HG02884 (cell line): ENCODE results near the gene MAD1L1.
"Not testable (repeated sequence)": the region's sequence is repeated elsewhere in the genome, so short reads cannot be mapped to it uniquely, and the experiment has no call there.

Experiments used
- ATAC-seq: cut with Tn5 transposase; IDR thresholded peaks from one replicate; pipeline ENCODE4 v1.9.1; 2021; ENCODE audit warnings: mild to moderate bottlenecking, moderate library complexity; ENCODE audit not compliant: unreplicated experiment

The MAD1L1 gene

DNA sequence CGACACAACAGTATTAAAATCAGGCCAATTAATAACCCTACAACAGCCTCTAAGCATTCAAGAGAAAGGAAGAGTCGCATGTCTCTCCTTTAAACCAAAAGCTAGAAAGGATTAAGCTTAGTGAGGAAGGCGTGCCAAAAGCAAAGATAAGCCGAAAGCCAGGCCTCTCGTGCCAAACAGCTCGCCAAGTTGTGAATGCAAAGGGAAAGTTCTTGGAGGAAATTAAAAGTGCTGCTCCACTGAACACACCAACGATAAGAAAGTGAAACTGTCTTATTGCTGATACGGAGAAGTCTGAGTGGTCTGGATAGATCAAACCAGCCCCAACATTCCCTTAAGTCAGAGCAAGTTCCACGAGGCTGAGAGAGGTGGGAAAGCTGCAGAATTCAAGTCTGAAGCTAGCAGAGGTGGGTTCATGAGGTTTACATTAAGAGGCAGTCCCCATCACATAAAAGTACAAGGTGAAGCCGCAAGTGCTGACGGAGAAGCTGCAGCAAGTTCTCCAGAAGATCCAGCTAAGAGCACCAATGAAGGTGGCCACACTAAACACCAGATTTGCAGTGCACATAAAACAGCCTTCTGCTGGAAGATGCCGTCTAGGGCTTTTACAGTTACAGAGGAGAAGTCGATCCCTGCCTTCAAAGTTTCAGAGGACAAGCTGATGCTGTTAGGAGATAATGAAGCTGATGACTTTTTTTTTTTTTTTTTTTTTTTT, 194.8 kb downstream of the MAD1L1 start:
- ATAC-seq, result no peak

DNA sequence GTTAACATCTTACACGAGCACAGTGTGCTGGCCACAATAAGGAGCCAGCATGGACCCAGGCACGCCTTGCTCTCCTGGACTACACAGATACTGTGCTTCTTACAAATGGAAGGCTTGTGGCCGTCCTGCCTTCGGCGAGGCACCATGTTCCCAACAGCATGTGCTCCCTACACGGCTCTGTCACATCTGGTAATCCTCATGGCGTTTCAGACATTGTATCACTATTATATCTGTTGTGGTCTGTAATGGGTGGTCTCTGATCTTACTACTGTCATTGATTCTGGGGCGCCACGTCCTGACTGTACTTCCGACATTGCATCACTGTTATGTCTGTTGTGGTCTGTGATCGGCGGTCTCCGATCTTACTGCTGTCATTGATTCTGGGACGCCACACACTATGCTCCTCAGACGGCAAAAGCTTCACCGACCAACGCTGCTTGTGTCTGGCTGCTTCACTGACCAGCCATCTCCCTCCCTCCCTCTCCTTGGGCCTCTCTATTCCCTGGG, 195.4 kb downstream of the MAD1L1 start:
- ATAC-seq, result no peak

DNA sequence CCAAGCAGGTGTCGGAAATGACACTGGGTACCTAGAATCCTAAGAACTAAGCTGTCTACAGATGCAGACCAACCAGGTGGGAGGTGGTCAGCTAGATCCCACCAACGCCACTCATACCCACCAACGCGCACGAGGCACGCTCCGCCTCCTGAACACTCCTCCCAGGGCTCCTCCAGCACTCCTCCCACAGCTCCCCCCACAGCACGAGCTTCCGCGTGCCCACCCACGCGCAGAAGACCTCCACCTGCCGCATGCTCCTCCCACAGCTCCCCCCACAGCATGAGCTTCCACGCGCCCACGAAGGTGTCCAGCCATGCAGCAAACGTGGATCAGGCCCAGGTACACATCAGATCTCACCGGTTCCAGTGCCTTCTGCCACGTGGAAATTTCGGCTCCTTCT, 196.0 kb downstream of the MAD1L1 start:
- ATAC-seq, result no peak

DNA sequence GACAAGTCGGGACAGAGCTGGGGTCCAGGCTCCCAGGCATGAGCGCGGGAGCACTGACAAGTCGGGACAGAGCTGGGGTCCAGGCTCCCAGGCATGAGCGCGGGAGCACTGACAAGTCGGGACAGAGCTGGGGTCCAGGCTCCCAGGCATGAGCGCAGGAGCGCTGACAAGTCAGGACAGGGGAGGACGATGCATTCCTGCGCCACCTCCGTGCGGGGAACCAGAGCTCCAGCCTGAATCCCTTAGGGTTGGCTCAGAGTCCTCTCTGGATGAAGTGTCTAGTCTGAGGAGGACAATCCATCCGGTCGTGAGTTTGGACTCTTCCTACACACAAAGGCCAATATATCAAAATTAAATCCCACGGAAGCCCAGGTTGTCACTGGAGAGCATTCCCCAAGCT, 196.5 kb downstream of the MAD1L1 start:
- not testable (repeated sequence) for ATAC-seq

DNA sequence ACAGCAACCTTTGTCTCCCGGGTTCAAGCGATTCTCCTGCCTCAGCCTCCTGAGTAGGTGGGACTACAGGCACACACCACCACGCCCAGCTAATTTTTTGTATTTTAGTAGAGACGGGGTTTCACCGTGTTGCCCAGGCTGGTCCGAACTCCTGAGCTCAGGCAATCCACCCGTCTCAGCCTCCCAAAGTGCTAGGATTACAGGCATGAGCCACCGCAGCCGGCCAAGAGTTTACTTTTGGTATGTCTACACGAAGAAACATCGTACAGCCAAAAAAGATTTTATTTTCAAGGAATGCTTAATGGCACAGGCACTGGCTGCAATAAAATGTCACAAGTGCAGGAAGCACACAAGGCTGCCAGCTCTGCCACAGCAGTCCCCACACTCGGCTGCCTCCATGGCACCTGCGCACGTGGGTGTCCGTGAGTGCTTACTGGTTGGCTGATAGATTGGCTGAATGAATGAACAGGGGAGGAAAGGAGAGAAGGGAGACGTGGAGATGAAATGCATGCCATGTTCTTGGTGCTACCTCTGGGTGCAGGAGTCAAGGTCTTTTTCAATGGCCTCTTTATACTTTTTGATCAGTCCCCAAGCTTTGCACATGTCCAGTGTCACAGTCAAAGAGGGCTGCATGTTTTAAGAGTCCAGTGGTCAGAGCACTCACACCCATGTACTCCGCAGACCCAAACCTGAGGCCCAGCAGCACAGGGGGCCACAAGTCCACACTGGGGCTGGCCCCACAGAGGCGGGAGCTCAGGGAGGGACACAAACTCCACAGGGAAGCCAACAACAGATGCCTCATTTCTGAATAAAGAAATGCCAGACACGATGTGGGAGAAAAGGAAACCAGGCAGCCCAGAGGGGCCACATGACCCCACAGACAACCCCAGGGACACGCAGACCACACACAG, 198.2 kb downstream of the MAD1L1 start:
- ATAC-seq, result no peak

DNA sequence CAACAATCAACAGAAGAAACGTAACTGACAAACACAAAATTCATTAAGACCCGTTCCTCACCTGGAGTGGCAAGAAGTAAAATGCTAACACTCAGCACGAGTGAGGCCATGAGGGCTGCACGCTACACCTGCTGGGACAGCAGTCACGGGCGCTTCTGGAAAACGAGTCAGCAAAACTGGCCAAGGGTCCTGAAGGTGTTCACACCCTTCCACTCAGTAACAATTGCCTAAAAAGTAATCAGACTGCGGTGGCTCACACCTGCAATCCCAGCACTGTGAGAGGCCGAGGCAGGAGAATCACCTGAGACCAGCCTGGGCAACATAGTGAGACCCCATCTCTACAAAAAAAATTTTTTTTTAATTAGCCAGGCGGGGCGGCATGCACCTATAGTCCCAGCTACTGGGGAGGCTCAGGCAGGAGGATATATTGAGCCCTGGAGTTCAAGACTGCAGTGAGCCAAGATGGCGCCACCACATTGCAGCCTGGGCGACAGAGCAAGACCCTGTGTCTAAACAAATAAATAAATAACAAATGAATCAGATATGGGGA, 199.1 kb downstream of the MAD1L1 start:
- ATAC-seq, result no peak

DNA sequence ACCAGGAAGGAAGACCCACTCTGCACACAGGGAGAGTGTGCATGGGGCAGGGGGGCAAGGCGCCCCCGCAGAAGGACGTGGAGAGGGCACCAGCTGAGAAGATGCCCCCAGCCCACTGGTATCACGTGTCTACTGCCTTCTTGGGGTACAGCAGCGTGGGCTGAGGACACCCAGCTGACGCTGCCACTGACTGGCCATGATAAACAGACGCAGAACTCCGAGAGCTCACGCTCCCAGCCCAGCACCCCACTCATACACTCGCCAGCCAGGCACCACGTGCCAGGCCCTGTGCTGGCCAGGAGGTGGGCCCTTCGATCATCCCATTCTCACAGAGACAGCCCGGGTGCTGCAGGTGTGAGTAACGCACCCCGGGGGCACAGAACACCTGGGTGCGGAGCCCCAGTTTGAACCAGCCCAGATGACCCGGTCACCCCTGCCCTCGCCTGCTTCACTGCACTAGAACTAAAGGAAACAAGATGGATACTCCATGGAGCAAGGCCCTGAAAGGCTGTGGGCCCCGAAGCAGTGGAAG, 199.8 kb downstream of the MAD1L1 start:
- no peak for ATAC-seq

DNA sequence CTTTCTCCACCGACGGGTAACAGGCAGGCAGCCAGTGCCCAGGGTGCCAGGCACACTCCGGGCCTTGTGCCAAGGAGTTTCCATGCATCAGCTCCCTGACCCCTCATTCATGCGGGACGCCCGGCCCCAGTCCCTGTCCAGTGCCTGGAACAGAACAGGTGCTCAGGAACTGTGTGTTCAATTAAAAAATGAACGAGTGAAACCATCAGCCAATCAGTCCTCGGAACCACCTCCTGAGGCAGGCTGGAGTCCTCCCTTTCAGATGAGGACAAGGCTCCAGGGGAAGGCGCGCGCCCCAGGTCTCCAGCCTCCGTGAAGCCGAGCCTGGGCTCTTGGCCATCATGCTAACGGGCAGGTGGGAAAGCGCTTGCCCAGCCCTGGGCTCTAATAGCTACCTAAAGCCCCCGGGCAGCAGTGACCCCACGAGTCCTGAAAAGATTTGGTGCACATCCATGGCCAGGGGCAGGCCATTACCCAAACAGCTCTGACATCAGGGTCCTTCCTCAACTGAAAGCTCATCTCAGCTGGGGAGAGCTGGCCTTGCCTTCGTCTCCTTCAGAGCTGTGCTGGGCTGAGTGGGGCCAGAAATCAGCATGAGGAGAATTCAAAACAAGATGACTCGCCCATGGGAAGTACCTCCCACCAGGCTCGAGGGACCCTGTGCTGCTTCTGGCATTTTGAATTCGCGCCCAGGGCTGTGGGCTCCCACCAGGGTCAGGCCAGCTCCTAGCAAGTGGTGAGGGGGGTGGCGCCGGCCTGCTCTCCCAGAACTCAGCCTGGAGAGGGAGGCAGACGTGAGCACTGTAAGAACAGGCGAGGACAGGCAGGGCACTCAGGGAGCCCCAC, 200.5 kb downstream of the MAD1L1 start:
- no peak for ATAC-seq

DNA sequence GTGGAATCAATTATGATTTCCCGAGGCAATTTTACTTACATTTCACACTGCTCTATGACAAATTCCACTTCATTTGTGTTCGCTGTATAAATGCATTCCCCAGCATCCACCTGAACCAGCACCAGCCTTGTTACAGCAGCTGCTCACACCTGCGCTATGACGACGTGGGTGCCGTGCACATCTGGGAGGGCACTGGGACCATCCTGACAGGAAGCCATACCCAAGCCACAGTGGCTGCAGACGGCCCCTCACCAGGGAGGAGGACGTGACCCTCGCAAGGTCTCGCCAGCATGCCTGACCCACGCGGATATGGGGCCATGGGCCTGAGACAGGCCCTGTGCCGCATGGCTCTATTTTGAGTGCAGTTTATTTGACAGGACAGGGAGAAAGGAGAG, 201.3 kb downstream of the MAD1L1 start:
- no peak for ATAC-seq

DNA sequence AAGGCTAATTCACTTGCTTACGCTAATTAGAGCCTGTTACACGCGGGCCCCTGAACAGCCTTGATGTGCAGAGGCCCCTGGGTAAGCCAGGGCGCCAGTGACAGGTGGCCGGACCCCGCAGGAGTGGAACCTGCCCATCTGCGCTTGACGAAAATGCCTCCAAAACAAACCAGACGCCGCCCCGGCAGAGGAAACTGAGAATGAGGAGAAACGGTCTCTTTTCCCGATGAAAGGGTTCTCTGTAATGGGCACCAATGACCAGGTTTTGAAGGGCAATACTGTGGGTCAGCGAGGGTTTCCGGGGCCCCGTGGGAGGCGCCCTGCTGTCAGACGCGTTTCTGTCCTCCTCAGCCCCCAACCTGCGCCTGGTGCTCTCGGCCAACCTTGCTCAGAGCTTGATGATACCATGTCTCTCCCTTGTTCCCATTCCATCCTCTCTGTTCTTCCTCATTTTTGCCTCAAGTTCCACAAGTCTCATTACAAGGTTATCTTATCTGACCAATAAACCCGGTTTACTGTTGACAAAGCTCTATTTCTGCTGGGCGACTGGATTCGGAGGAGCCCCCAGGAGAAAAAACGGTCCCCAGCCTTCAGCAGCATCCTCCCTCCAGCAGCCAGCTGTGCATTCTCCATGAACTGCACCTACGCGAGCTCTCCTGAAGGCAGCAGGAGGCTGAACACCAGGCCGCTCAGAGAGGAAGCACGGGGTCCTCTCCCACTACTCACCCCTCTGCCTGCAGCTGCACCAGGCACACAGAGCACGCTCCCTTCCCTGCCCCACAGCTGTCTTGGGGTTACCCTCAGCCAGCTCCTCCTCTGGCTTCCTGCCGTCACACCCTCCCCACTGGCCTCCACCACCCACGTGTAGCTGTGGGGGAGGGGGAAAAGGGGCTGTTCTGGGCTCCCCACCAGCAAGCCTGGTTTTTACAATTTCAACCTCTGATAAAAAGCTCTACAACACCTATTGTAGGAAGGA, 202.0 kb downstream of the MAD1L1 start:
- no peak for ATAC-seq

DNA sequence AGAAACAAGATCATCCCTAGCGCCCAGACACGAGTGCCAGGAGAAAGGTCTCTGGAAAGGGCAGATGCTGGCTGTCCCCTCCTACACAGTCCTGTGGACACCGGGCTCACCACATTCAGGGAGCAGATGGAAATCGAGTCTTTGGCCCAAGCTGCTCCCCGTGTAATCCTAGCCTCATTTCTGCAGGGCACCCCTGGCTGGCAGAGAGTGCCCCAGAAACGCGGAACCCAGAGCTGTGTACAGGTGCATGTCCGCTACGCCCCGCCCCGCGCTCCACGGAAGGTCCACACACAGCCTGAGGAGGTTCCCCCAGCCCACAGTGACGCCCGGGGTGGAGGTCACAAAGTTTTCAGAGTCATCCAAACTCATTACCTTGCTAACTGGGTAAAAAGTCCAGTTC, 202.8 kb downstream of the MAD1L1 start:
- ATAC-seq, result no peak

DNA sequence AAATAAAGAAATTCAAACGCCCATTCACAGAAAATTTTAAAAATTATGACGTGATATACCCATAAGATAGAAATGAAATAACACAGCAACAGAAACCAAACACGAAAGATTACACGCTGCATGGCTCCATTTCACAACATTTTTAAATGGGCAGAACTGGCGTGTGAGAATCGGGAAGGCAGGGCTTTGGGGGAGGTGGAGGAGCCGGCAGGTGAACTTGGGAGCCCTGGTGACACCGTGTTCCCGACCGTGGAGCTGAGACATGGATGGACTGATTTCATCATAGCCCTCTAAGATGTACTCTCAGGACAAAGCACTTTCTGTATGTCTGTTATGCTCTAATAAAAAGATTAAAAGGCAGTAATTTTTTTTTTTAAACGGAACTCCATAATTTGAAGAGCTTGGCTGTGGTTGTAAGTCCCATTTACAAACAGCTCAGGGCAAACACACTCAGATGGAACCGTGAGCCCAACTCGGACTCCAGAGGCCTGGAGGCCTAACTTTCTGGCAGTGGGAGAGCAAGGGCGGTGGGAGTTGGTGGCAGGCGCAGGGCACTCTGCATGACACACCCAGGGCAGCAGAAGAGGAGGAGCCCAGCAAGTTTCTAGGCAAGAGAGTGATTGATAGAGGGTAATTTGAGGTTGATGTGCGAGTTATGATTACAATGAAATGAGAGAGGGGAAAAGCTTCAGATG, 203.4 kb downstream of the MAD1L1 start:
- no peak for ATAC-seq

DNA sequence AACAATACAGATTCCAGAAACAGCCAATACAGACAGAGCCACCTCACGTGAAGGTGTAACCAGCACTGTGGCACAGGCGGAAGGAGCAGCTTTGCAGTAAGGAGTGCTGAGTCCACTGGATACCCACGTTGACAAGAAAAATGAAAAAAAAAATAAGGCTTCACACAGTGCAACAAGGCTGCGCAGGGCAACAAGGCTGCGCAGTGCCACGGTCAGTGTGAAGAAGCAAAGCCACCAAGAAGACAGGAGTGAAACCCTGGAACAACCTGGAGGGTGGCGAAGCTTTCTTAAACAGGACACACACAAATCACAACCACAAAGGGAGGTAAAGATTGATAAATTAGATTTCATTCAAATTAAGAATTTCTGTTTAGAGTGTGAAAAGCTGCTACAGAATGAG, 204.0 kb downstream of the MAD1L1 start:
- no peak for ATAC-seq

DNA sequence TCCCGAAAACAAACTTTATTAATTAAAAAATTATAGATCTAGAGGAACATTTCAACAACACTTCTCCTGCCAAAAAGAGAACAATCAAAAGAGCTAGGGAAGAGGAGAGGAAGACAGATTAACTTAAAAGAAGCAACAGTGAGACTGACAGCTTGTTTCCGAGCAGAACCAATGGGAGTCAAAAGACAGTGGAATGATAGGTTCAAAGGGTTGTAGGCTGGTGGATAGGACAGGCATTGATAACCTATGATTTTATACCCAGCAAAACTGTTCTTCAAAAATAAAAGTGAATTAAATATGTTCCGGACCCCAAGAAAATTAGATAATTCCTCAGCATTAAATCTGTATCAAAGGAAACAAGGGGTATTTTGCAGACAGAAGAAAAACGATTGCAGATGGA, 207.6 kb downstream of the MAD1L1 start:
- ATAC-seq, result no peak

DNA sequence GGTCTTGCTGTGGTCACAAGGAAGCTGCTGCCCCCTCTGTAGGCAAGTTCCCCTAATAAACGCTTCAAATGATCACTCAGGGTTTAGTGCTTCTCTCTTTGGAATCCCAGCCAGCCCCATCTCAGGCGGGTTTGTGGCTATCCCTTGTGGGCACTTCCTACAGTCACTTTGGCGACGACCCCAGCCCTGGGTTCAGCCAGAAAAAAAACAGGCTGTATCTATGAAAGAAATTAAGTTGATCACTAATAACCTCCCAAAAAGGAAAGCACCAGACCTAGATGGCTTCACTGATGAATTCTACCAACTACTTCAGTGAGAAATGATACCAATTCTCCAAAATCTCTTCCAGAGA, 208.2 kb downstream of the MAD1L1 start:
- no peak for ATAC-seq

DNA sequence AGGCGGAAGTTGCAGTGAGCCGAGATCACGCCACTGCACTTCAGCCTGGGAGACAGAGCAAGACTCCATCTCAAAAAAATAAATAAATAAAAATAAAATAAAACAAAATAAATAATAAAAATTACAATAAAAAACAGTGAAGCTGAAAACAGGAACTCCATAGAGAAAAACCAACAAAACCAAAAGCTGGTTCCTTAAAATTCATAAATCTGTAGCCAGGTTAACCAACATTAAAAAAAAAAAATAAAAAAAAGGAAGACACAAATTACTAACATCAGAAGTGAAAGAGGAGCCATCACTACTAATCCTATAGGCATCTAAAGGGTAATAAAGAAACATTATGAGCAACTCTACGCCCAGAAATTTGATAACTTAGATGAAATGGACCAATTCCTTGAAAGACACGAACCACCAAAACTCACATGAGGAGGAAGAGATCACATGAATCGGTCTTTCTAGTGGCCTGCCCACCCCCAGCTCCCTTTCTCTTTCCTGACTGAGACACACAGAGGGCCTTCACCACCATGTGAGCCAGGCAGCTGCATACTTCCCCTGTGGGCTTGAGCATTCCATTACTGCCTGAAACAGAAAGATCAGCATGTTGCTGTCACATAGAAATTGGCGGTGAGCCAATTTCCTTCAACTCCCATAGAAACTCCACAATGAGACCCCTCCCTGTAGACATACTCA, 208.7 kb downstream of the MAD1L1 start:
- no peak for ATAC-seq

DNA sequence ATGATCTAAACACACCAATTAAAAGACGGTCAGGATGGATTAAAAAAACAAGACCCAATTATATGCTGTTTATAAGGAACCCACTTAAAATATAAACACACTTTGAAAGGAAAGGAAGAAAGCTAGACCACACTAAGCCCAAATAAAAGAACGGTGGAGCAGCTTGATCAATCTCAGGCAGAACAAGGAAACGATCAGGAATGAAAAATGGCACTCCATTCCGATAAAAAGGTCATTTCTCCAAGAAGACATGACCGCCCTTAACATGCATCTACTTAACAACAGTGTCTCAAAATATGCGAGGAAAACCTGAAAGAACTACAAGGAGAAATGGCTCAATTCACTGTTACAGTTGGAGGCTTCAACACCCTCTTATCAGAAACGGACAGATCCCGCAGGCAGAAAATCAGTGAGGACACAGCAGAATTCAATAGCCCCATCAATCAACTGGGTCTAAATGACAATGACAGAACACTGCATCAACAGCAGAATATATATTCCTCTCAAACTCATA, 210.0 kb downstream of the MAD1L1 start:
- no peak for ATAC-seq

DNA sequence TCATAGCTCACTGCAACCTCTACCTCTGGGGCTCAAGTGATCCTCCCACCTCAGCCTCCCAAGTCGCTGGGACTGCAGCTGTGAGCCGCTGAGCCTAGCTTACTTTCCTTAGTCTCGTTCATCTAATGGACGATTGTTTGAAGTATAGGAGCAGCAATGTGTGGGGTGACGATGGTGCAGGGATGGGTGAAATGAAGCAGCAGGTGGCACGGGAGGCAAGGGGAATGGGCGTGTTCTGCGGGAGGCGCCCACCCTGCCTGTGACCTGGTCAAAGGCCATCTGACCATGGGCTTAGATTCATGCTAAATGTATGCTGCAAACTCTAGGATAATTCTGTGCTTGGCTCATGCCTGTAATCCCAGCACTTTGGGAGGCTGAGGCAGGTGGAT, 210.7 kb downstream of the MAD1L1 start:
- no peak for ATAC-seq
